Loucy (cell line): ENCODE data around the gene APBB2.

Experiments
- H2AFZ ChIP-seq: fragments of 200-600 bp; sonication (generic); 2 replicates; pipeline ENCODE4 v1.6.0; 2016; ENCODE audit warnings: antibody characterized with exemption, mild to moderate bottlenecking, low read length, moderate library complexity
- H3F3A ChIP-seq: fragments of 200-600 bp; 2 replicates; pipeline ENCODE4 v1.6.0; 2016; ENCODE audit warnings: antibody characterized with exemption, low read depth, mild to moderate bottlenecking
- H3K27me3 ChIP-seq: fragments of 200-600 bp; sonication (generic); 2 replicates; pipeline ENCODE4 v1.6.1; 2014; ENCODE audit warnings: low read length, mild to moderate bottlenecking; ENCODE audit not compliant: insufficient read depth, poor library complexity, severe bottlenecking
- H3K36me3 ChIP-seq: fragments of 200-600 bp; sonication (generic); 2 replicates; pipeline ENCODE4 v1.6.1; 2016; ENCODE audit warnings: low read length; ENCODE audit not compliant: insufficient read depth
- H3K4me1 ChIP-seq: fragments of 200-600 bp; sonication (generic); 2 replicates; pipeline ENCODE4 v1.5.1; 2014; ENCODE audit warnings: low read length, mild to moderate bottlenecking; ENCODE audit not compliant: insufficient read depth, poor library complexity, severe bottlenecking
- H3K4me2 ChIP-seq: fragments of 200-600 bp; sonication (generic); 2 replicates; pipeline ENCODE4 v1.6.0; 2014; ENCODE audit warnings: antibody characterized with exemption, low read length, low read depth, mild to moderate bottlenecking; ENCODE audit not compliant: poor library complexity, severe bottlenecking
- H3K4me3 ChIP-seq: fragments of 200-600 bp; sonication (generic); 2 replicates; pipeline ENCODE4 v1.5.1; 2014; ENCODE audit warnings: low read length, mild to moderate bottlenecking, mixed read lengths; ENCODE audit not compliant: poor library complexity, severe bottlenecking
- H3K79me2 ChIP-seq: fragments of 200-600 bp; sonication (generic); 2 replicates; pipeline ENCODE4 v1.6.1; 2014; ENCODE audit warnings: low read length; ENCODE audit not compliant: insufficient read depth
- H3K9ac ChIP-seq: fragments of 200-600 bp; sonication (generic); 2 replicates; pipeline ENCODE4 v1.6.0; 2014; ENCODE audit warnings: mild to moderate bottlenecking, low read depth, low read length, moderate library complexity; ENCODE audit not compliant: poor library complexity, severe bottlenecking
- H3K9me2 ChIP-seq: fragments of 200-600 bp; sonication (generic); replicated peaks from 2 replicates; pipeline ENCODE4 v1.6.1; 2016; ENCODE audit warnings: low read depth, low read length, mixed read lengths
- H3K9me3 ChIP-seq: fragments of 200-600 bp; sonication (generic); 2 replicates; pipeline ENCODE4 v1.6.1; 2014; ENCODE audit warnings: mild to moderate bottlenecking, antibody characterized with exemption, low read length, low read depth; ENCODE audit not compliant: insufficient read depth
- H4K20me1 ChIP-seq: fragments of 200-600 bp; sonication (generic); 2 replicates; pipeline ENCODE4 v1.6.0; 2014; ENCODE audit warnings: antibody characterized with exemption, low read length, mild to moderate bottlenecking; ENCODE audit not compliant: insufficient read depth, poor library complexity, severe bottlenecking
- CTCF ChIP-seq: fragments of 200-600 bp; sonication (generic); conservative IDR thresholded peaks from 2 replicates; pipeline ENCODE4 v1.5.1; 2014; ENCODE audit warnings: mild to moderate bottlenecking, antibody characterized with exemption, low read length
- EZH2phosphoT487 ChIP-seq: fragments of 200-600 bp; IDR thresholded peaks from 2 replicates; pipeline ENCODE4 v1.6.1; 2018; ENCODE audit warnings: antibody characterized with exemption, mild to moderate bottlenecking, moderate library complexity, borderline replicate concordance

APBB2 gene

GRCh38 chr4:40952672-40953071 is 261.7 kb downstream of the APBB2 start:
- no peaks in the 10 kb centered on the region for H3K27me3 ChIP-seq
- no peak overlapping the region for H3K9ac ChIP-seq
- no peaks in the 10 kb centered on the region for H3F3A ChIP-seq
- no peak for TF ChIP-seq CTCF
- TF ChIP-seq EZH2phosphoT487 = no peak
- H3K79me2 ChIP-seq = no peaks in the 10 kb centered on the region
- no peak overlapping the region for H3K4me2 ChIP-seq
- no peaks in the 10 kb centered on the region for H4K20me1 ChIP-seq
- H3K9me2 ChIP-seq = no peaks in the 10 kb centered on the region
- H2AFZ ChIP-seq = no peak overlapping the region
- no peaks in the 10 kb centered on the region for H3K4me1 ChIP-seq
- no peaks in the 10 kb centered on the region for H3K9me3 ChIP-seq
- no peak overlapping the region for H3K4me3 ChIP-seq
- H3K36me3 ChIP-seq = no peaks in the 10 kb centered on the region

- Histone ChIP-seq H2AFZ (no peak overlapping the region), H3K9ac (no peak overlapping the region), H3F3A (no peaks in the 10 kb centered on the region), H3K79me2 (no peaks in the 10 kb centered on the region), H3K9me3 (no peaks in the 10 kb centered on the region), H3K36me3 (no peaks in the 10 kb centered on the region), H3K4me1 (no peaks in the 10 kb centered on the region), H3K9me2 (no peaks in the 10 kb centered on the region), H3K4me3 (no peak overlapping the region), H3K4me2 (no peak overlapping the region), H4K20me1 (no peaks in the 10 kb centered on the region), H3K27me3 (no peaks in the 10 kb centered on the region)
- no peak for TF ChIP-seq CTCF
- TF ChIP-seq EZH2phosphoT487 = no peak
Observed at GRCh38 chr4:40952217-40952616, 262.1 kb downstream of the APBB2 start.

GRCh38 chr4:40951026-40951425 is 263.3 kb downstream of the APBB2 start:
- H2AFZ ChIP-seq = no peak overlapping the region
- H3K27me3 ChIP-seq = no peaks in the 10 kb centered on the region
- H3F3A ChIP-seq = no peaks in the 10 kb centered on the region
- no peaks in the 10 kb centered on the region for H3K9me2 ChIP-seq
- no peaks in the 10 kb centered on the region for H3K9me3 ChIP-seq
- no peak for TF ChIP-seq CTCF
- no peak for TF ChIP-seq EZH2phosphoT487
- no peaks in the 10 kb centered on the region for H3K79me2 ChIP-seq
- H3K4me3 ChIP-seq = no peak overlapping the region
- H3K36me3 ChIP-seq = no peaks in the 10 kb centered on the region
- H3K4me1 ChIP-seq = no peaks in the 10 kb centered on the region
- no peak overlapping the region for H3K4me2 ChIP-seq
- H4K20me1 ChIP-seq = no peaks in the 10 kb centered on the region
- no peak overlapping the region for H3K9ac ChIP-seq
